ENCODE data around the gene ZNF662. TPM values are rescaled to one million over a fixed set of nuclear protein-coding genes. Genes with fewer than 3 reads are reported as not detected.

The ZNF662 gene
- total RNA-seq, 1 experiment from 2014 or later = 13.4 TPM

- CTCF ChIA-PET = no interaction called here
Observed at GRCh38 chr3:42905740-42906069, 237 bp upstream of the ZNF662 start.

GRCh38 chr3:42906848-42907183 is 874 bp downstream of the ZNF662 start:
- TF ChIP-seq, protein P1, sequence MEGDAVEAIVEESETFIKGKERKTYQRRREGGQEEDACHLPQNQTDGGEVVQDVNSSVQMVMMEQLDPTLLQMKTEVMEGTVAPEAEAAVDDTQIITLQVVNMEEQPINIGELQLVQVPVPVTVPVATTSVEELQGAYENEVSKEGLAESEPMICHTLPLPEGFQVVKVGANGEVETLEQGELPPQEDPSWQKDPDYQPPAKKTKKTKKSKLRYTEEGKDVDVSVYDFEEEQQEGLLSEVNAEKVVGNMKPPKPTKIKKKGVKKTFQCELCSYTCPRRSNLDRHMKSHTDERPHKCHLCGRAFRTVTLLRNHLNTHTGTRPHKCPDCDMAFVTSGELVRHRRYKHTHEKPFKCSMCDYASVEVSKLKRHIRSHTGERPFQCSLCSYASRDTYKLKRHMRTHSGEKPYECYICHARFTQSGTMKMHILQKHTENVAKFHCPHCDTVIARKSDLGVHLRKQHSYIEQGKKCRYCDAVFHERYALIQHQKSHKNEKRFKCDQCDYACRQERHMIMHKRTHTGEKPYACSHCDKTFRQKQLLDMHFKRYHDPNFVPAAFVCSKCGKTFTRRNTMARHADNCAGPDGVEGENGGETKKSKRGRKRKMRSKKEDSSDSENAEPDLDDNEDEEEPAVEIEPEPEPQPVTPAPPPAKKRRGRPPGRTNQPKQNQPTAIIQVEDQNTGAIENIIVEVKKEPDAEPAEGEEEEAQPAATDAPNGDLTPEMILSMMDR (IDR thresholded peaks at IDR 0.05; ENCODE audit: insufficient read depth in 1 of 2, low read depth in 1 of 2, low read length in 1 of 2, severe bottlenecking in 1 of 2, unreplicated experiment in 1 of 2) = no peak
- DNase-seq = no peak
- peaks cover 11% of the 10 kb centered on the region for H3K27me3 Mint-ChIP-seq (ENCODE audit: insufficient read depth, unreplicated experiment)
- intact Hi-C loops (cut with micrococcal nuclease; ENCODE audit: unreplicated experiment) = no loop called here
- peaks cover 5% of the 10 kb centered on the region; the same call in 1 of the 2 replicates for H3K9me3 ChIP-seq
- POLR2A ChIA-PET = no interaction called here
- peaks cover 10% of the 10 kb centered on the region for H3K4me1 Mint-ChIP-seq (ENCODE audit: low read depth, unreplicated experiment)
- no TSS peak for BruUV-seq (replicated peaks)
- peaks cover 15% of the 10 kb centered on the region for H3K9me3 Mint-ChIP-seq (ENCODE audit: unreplicated experiment)
- H3K36me3 Mint-ChIP-seq (ENCODE audit: insufficient read depth, unreplicated experiment) = peaks cover 31% of the 10 kb centered on the region
- peaks cover 5% of the 10 kb centered on the region; the same call in 1 of the 2 replicates for H3K4me1 ChIP-seq
- H3K27ac Mint-ChIP-seq (ENCODE audit: unreplicated experiment) = peak overlapping the region; percentile 30
- H3K4me3 ChIP-seq (ENCODE audit: low read depth, low read length) = peak overlapping the region; percentile 60
- H3K4me3 Mint-ChIP-seq (ENCODE audit: unreplicated experiment) = peak overlapping the region; percentile 74
- CTCF ChIA-PET = no interaction called here
- H3K27me3 ChIP-seq (replicated peaks; ENCODE audit: control insufficient read depth, insufficient read depth, low read length) = no peaks in the 10 kb centered on the region
- H3K36me3 ChIP-seq (ENCODE audit: control insufficient read depth, insufficient read depth, low read length) = no peaks in the 10 kb centered on the region

More at GRCh38 chr3:42905740-42906069, 237 bp upstream of the ZNF662 start:
- Mint-ChIP-seq H3K4me3 (ENCODE audit: unreplicated experiment) (peak overlapping the region; percentile 74), H3K27me3 (ENCODE audit: insufficient read depth, unreplicated experiment) (peaks cover 11% of the 10 kb centered on the region), H3K27ac (ENCODE audit: unreplicated experiment) (no peak overlapping the region), H3K4me1 (ENCODE audit: low read depth, unreplicated experiment) (peaks cover 10% of the 10 kb centered on the region), H3K36me3 (ENCODE audit: insufficient read depth, unreplicated experiment) (peaks cover 21% of the 10 kb centered on the region), H3K9me3 (ENCODE audit: unreplicated experiment) (peaks cover 4% of the 10 kb centered on the region)
- TF ChIP-seq, protein P1 (IDR thresholded peaks at IDR 0.05; ENCODE audit: insufficient read depth in 1 of 2, low read depth in 1 of 2, low read length in 1 of 2, severe bottlenecking in 1 of 2, unreplicated experiment in 1 of 2) = no peak
- POLR2A ChIA-PET = no interaction called here
- Histone ChIP-seq H3K36me3 (ENCODE audit: control insufficient read depth, insufficient read depth, low read length) (no peaks in the 10 kb centered on the region), H3K9me3 (no peaks in the 10 kb centered on the region; the same call in 1 of the 2 replicates), H3K4me1 (peaks cover 5% of the 10 kb centered on the region; the same call in 1 of the 2 replicates), H3K27me3 (replicated peaks; ENCODE audit: control insufficient read depth, insufficient read depth, low read length) (no peaks in the 10 kb centered on the region), H3K4me3 (ENCODE audit: low read depth, low read length) (peak overlapping the region; percentile 60)
- no TSS peak for BruUV-seq (replicated peaks)
- no peak for DNase-seq
- intact Hi-C loops (cut with micrococcal nuclease; ENCODE audit: unreplicated experiment) = no loop called here

GRCh38 chr3:42908675-42909074 is 2.7 kb downstream of the ZNF662 start:
- no TSS peak for BruUV-seq (replicated peaks)
- peaks cover 42% of the 10 kb centered on the region for H3K36me3 Mint-ChIP-seq (ENCODE audit: insufficient read depth, unreplicated experiment)
- no peak for DNase-seq
- Histone ChIP-seq H3K27me3 (replicated peaks; ENCODE audit: control insufficient read depth, insufficient read depth, low read length) (no peaks in the 10 kb centered on the region), H3K36me3 (ENCODE audit: control insufficient read depth, insufficient read depth, low read length) (no peaks in the 10 kb centered on the region), H3K9me3 (peaks cover 16% of the 10 kb centered on the region), H3K4me1 (peaks cover 5% of the 10 kb centered on the region; the same call in 1 of the 2 replicates), H3K4me3 (ENCODE audit: low read depth, low read length) (no peak overlapping the region)
- intact Hi-C loops (cut with micrococcal nuclease; ENCODE audit: unreplicated experiment) = no loop called here
- H3K27me3 Mint-ChIP-seq (ENCODE audit: insufficient read depth, unreplicated experiment) = peaks cover 8% of the 10 kb centered on the region
- ChIA-PET CTCF (no interaction called here), POLR2A (no interaction called here)
- peaks cover 25% of the 10 kb centered on the region for H3K9me3 Mint-ChIP-seq (ENCODE audit: unreplicated experiment)
- peaks cover 10% of the 10 kb centered on the region for H3K4me1 Mint-ChIP-seq (ENCODE audit: low read depth, unreplicated experiment)
- H3K27ac Mint-ChIP-seq (ENCODE audit: unreplicated experiment) = no peak overlapping the region
- TF ChIP-seq, protein P1 (IDR thresholded peaks at IDR 0.05; ENCODE audit: insufficient read depth in 1 of 2, low read depth in 1 of 2, low read length in 1 of 2, severe bottlenecking in 1 of 2, unreplicated experiment in 1 of 2) = no peak
- no peak overlapping the region for H3K4me3 Mint-ChIP-seq (ENCODE audit: unreplicated experiment)
